GM18867 (cell line): Measurements from ENCODE around the gene ADAMTSL3.
"Not testable (repeated sequence)": the region's sequence is repeated elsewhere in the genome, so short reads cannot be mapped to it uniquely, and the experiment has no call there.

ENCODE experiments used
- ATAC-seq: cut with Tn5 transposase; IDR thresholded peaks from one replicate; pipeline ENCODE4 v1.9.1; 2021; ENCODE audit warnings: mild to moderate bottlenecking, moderate library complexity; ENCODE audit not compliant: unreplicated experiment

The ADAMTSL3 gene

GRCh38 chr15:84003791-84004503, 350.0 kb downstream of the ADAMTSL3 start:
- ATAC-seq: no peak

- ATAC-seq: no peak
Measured at GRCh38 chr15:84006421-84006820, 352.5 kb downstream of the ADAMTSL3 start.

GRCh38 chr15:84009616-84010015, 355.7 kb downstream of the ADAMTSL3 start:
- ATAC-seq: no peak

GRCh38 chr15:84010246-84010645, 356.3 kb downstream of the ADAMTSL3 start:
- no peak for ATAC-seq

GRCh38 chr15:84016371-84016770, 362.4 kb downstream of the ADAMTSL3 start:
- ATAC-seq: no peak

GRCh38 chr15:84022516-84022915, 368.6 kb downstream of the ADAMTSL3 start:
- ATAC-seq: no peak

- no peak for ATAC-seq
Measured at GRCh38 chr15:84023636-84024035, 369.7 kb downstream of the ADAMTSL3 start.

GRCh38 chr15:84033793-84034553, 380.1 kb downstream of the ADAMTSL3 start:
- no peak for ATAC-seq

GRCh38 chr15:84034578-84035398, 380.9 kb downstream of the ADAMTSL3 start:
- ATAC-seq: no peak

- no peak for ATAC-seq
Measured at GRCh38 chr15:84035399-84035766, 381.5 kb downstream of the ADAMTSL3 start.

GRCh38 chr15:84037301-84037700, 383.4 kb downstream of the ADAMTSL3 start:
- no peak for ATAC-seq

- ATAC-seq: not testable (repeated sequence)
Measured at GRCh38 chr15:84042434-84043056, 388.6 kb downstream of the ADAMTSL3 start.

- no peak for ATAC-seq
Measured at GRCh38 chr15:84046064-84046637, 392.2 kb downstream of the ADAMTSL3 start.

GRCh38 chr15:84049480-84049879, 395.6 kb downstream of the ADAMTSL3 start:
- not testable (repeated sequence) for ATAC-seq

GRCh38 chr15:84050076-84050475, 396.2 kb downstream of the ADAMTSL3 start:
- ATAC-seq: no peak

GRCh38 chr15:84051146-84051545, 397.2 kb downstream of the ADAMTSL3 start:
- not testable (repeated sequence) for ATAC-seq

GRCh38 chr15:84054544-84054943, 400.6 kb downstream of the ADAMTSL3 start:
- not testable (repeated sequence) for ATAC-seq

GRCh38 chr15:84057714-84058331, 403.9 kb downstream of the ADAMTSL3 start:
- no peak for ATAC-seq

- not testable (repeated sequence) for ATAC-seq
Measured at GRCh38 chr15:84063674-84064073, 409.8 kb downstream of the ADAMTSL3 start.

- ATAC-seq: not testable (repeated sequence)
Measured at GRCh38 chr15:84068674-84069073, 414.8 kb downstream of the ADAMTSL3 start.
